H1 (cell line): ENCODE data around the gene FRRS1. TPM values are rescaled to one million over a fixed set of nuclear protein-coding genes. Genes with fewer than 3 reads are reported as not detected.

Source experiments
- CTCF ChIA-PET: fragments of 300-600 bp; sonication (Branson Sonifier 250); formaldehyde crosslinking; loops from one replicate; lab custom pipeline; 2021; ENCODE audit not compliant: partially characterized antibody; lab: Charles Lee
- POLR2A ChIA-PET: fragments of 300-600 bp; sonication (Branson Sonifier 250); formaldehyde crosslinking; loops from one replicate; lab custom pipeline; 2021; ENCODE audit warnings: inconsistent platforms; ENCODE audit not compliant: partially characterized antibody; lab: Charles Lee
- DNase-seq, 2 experiments: peaks; one replicate each; pipeline versions ENCODE4 v3.0.0 to v3.0.0-alpha.2; 2010 to 2022; ENCODE audit warnings: low spot score in 2 of 2, low read depth in 1 of 2, mixed read lengths in 1 of 2
- FAIRE-seq: peaks from 2 replicates; lab custom pipeline; 2011; peaks lifted over from hg19 to GRCh38; lab: Jason Lieb, UNC
- H2AFZ ChIP-seq: 2 replicates; pipeline ENCODE4 v1.8.1; 2012; ENCODE audit warnings: low read length, inconsistent platforms
- H2AK5ac ChIP-seq: 2 replicates; pipeline ENCODE4 v1.6.1; 2013; ENCODE audit warnings: low read depth, low read length
- H2BK120ac ChIP-seq: replicated peaks from 2 replicates; pipeline ENCODE3; 2013; ENCODE audit warnings: low read depth, low read length, inconsistent platforms
- H2BK12ac ChIP-seq: 2 replicates; pipeline ENCODE4 v1.6.1; 2013; ENCODE audit warnings: low read depth, low read length
- H2BK15ac ChIP-seq: 2 replicates; pipeline ENCODE4 v1.6.1; 2013; ENCODE audit warnings: low read length
- H2BK20ac ChIP-seq: 2 replicates; pipeline ENCODE4 v1.6.1; 2013; ENCODE audit warnings: low read length
- H2BK5ac ChIP-seq: 2 replicates; pipeline ENCODE4 v1.6.1; 2013; ENCODE audit warnings: low read depth, low read length
- H3K14ac ChIP-seq: 2 replicates; pipeline ENCODE4 v1.6.1; 2013; ENCODE audit warnings: inconsistent platforms; ENCODE audit not compliant: insufficient read length
- H3K18ac ChIP-seq: 2 replicates; pipeline ENCODE4 v1.6.1; 2013; ENCODE audit warnings: low read length; ENCODE audit errors: extremely low read depth
- H3K23ac ChIP-seq: 2 replicates; pipeline ENCODE4 v1.6.1; 2013; ENCODE audit warnings: inconsistent platforms; ENCODE audit not compliant: insufficient read length
- H3K23me2 ChIP-seq: 2 replicates; pipeline ENCODE4 v1.6.1; 2013; ENCODE audit warnings: low read depth, low read length
- H3K27ac ChIP-seq: 2 replicates; pipeline ENCODE4 v1.6.1; 2011; ENCODE audit warnings: low read depth, low read length, inconsistent platforms
- H3K27me3 ChIP-seq, 4 experiments: replicated peaks in 1 of 4; 1 replicate in 1 of 4; 2 replicates in 3 of 4; pipeline versions ENCODE4 v1.6.1 to v1.8.1; 2011 to 2013; ENCODE audit warnings: low read length in 3 of 4, mild to moderate bottlenecking in 3 of 4, inconsistent platforms in 2 of 4, mixed read lengths in 2 of 4, moderate library complexity in 1 of 4; ENCODE audit not compliant: control insufficient read depth in 3 of 4, insufficient read depth in 3 of 4; ENCODE audit errors: extremely low read depth in 1 of 4
- H3K36me3 ChIP-seq, 4 experiments: 2 replicates each; pipeline versions ENCODE4 v1.6.1 to v1.8.1; 2011 to 2013; ENCODE audit warnings: mild to moderate bottlenecking in 4 of 4, low read length in 3 of 4, moderate library complexity in 2 of 4, control low read depth in 1 of 4, inconsistent platforms in 1 of 4; ENCODE audit not compliant: insufficient read depth in 4 of 4, control insufficient read depth in 2 of 4
- H3K4ac ChIP-seq: replicated peaks from 2 replicates; pipeline ENCODE3; 2013; ENCODE audit warnings: low read length, low read depth, mixed read lengths, inconsistent platforms; ENCODE audit not compliant: insufficient read length
- H3K4me1 ChIP-seq, 4 experiments: replicated peaks in 1 of 4; 1 replicate in 1 of 4; 2 replicates in 3 of 4; pipeline versions ENCODE4 v1.6.1 to v1.8.1; 2011 to 2013; ENCODE audit warnings: low read length in 3 of 4, inconsistent platforms in 2 of 4, mixed read lengths in 1 of 4; ENCODE audit not compliant: insufficient read depth in 4 of 4, control insufficient read depth in 3 of 4
- H3K4me2 ChIP-seq, 2 experiments: 2 replicates each; pipeline versions ENCODE4 v1.6.1 to v1.8.1; 2011 to 2013; ENCODE audit warnings: low read depth in 2 of 2, low read length in 2 of 2, control low read depth in 1 of 2, inconsistent platforms in 1 of 2, mild to moderate bottlenecking in 1 of 2; ENCODE audit not compliant: insufficient read depth in 1 of 2
- H3K4me3 ChIP-seq, 4 experiments: fragments of 200-600, 300-600 bp in 1 of 4; sonication (generic), shearing (Covaris generic), sonication (Bioruptor Twin) in 1 of 4; 2 replicates each; pipeline versions ENCODE4 v1.5.1 to v1.8.1; 2011 to 2016; ENCODE audit warnings: low read length in 4 of 4, low read depth in 3 of 4, control low read depth in 2 of 4, inconsistent platforms in 2 of 4, mild to moderate bottlenecking in 2 of 4, mixed read lengths in 1 of 4, moderate library complexity in 1 of 4; ENCODE audit not compliant: insufficient read depth in 2 of 4; ENCODE audit errors: extremely low read depth in 1 of 4
- H3K56ac ChIP-seq: replicated peaks from 2 replicates; pipeline ENCODE3; 2013; ENCODE audit warnings: low read depth, mild to moderate bottlenecking, mixed read lengths, low read length, inconsistent platforms; ENCODE audit not compliant: insufficient read length
- H3K79me1 ChIP-seq: 2 replicates; pipeline ENCODE4 v1.6.1; 2013; ENCODE audit warnings: low read depth, low read length, control low read depth
- H3K79me2 ChIP-seq, 2 experiments: 2 replicates each; pipeline versions ENCODE4 v1.6.1 to v1.8.1; 2012 to 2013; ENCODE audit warnings: low read length in 2 of 2, mild to moderate bottlenecking in 2 of 2, inconsistent platforms in 1 of 2; ENCODE audit not compliant: insufficient read depth in 2 of 2, control insufficient read depth in 1 of 2
- H3K9ac ChIP-seq, 4 experiments: replicated peaks in 1 of 4; 1 replicate in 1 of 4; 2 replicates in 3 of 4; pipeline versions ENCODE4 v1.6.1 to v1.8.1; 2011 to 2013; ENCODE audit warnings: low read depth in 3 of 4, low read length in 3 of 4, control low read depth in 2 of 4, mild to moderate bottlenecking in 2 of 4, moderate library complexity in 2 of 4, inconsistent platforms in 1 of 4; ENCODE audit errors: extremely low read depth in 1 of 4
- H3K9me3 ChIP-seq, 2 experiments: 2 replicates each; pipeline versions ENCODE4 v1.6.1 to v1.8.1; 2012 to 2013; ENCODE audit warnings: mild to moderate bottlenecking in 2 of 2, moderate library complexity in 2 of 2, control low read depth in 1 of 2, inconsistent platforms in 1 of 2, low read depth in 1 of 2, low read length in 1 of 2, mixed read lengths in 1 of 2; ENCODE audit not compliant: insufficient read depth in 2 of 2
- H4K20me1 ChIP-seq, 2 experiments: replicated peaks in 1 of 2; 2 replicates each; pipeline versions ENCODE3 to v1.8.1; 2011 to 2013; ENCODE audit warnings: inconsistent platforms in 2 of 2, low read length in 2 of 2, mild to moderate bottlenecking in 1 of 2; ENCODE audit not compliant: insufficient read depth in 2 of 2, control insufficient read depth in 1 of 2
- H4K5ac ChIP-seq: 2 replicates; pipeline ENCODE4 v1.6.1; 2013; ENCODE audit warnings: low read length, low read depth, mixed read lengths, inconsistent platforms; ENCODE audit not compliant: insufficient read length
- H4K8ac ChIP-seq: 2 replicates; pipeline ENCODE4 v1.8.0; 2013; ENCODE audit warnings: mild to moderate bottlenecking, moderate library complexity, low read length, inconsistent platforms; ENCODE audit not compliant: insufficient read depth; ENCODE audit errors: extremely low read depth
- H4K91ac ChIP-seq: replicated peaks from 2 replicates; pipeline ENCODE3; 2013; ENCODE audit warnings: low read length, mixed read lengths, inconsistent platforms; ENCODE audit not compliant: insufficient read length
- ASH2L ChIP-seq: fragments of 200-600, 300-600 bp; sonication (generic); IDR thresholded peaks from one replicate; pipeline ENCODE4 v1.7.1; 2017; ENCODE audit warnings: low read length
- CEBPB ChIP-seq: IDR thresholded peaks from 2 replicates; pipeline ENCODE4 v1.6.1; 2012; ENCODE audit warnings: low read depth, low read length
- CHD2 ChIP-seq: IDR thresholded peaks from 2 replicates; pipeline ENCODE4 v1.6.1; 2012; ENCODE audit warnings: low read length, improper control_type of control experiment
- POLR2A ChIP-seq, 2 experiments: IDR thresholded peaks; 1 replicate in 1 of 2; 2 replicates in 1 of 2; pipeline ENCODE4 v1.6.1; 2011; ENCODE audit warnings: low read depth in 2 of 2, low read length in 2 of 2, mild to moderate bottlenecking in 2 of 2; ENCODE audit errors: control extremely low read depth in 1 of 2
- SIN3A ChIP-seq, 2 experiments: IDR thresholded peaks in 1 of 2; conservative IDR thresholded peaks in 1 of 2; 2 replicates each; pipeline ENCODE4 v1.6.1; 2011 to 2012; ENCODE audit warnings: low read length in 2 of 2, improper control_type of control experiment in 1 of 2, low read depth in 1 of 2, mild to moderate bottlenecking in 1 of 2
- SIX5 ChIP-seq: IDR thresholded peaks from 2 replicates; pipeline ENCODE4 v1.6.1; 2011; ENCODE audit warnings: mild to moderate bottlenecking, low read depth, low read length
- TAF1 ChIP-seq: IDR thresholded peaks from 2 replicates; pipeline ENCODE4 v1.6.1; 2011; ENCODE audit warnings: mild to moderate bottlenecking, low read depth, low read length
- WGBS, 2 experiments: shearing (Covaris generic) in 1 of 2; methylation state at CpG; one replicate each; pipeline versions ENCODE4 v1.1.6 to v1.1.7; 2013 to 2015; ENCODE audit warnings: low lambda C conversion rate in 2 of 2, mixed read lengths in 2 of 2, inconsistent platforms in 1 of 2, low coverage in 1 of 2, missing lambda C conversion rate in 1 of 2; ENCODE audit not compliant: insufficient replicate concordance in 2 of 2, insufficient coverage in 1 of 2, insufficient read length in 1 of 2; ENCODE audit errors: extremely low coverage in 1 of 2, missing lambda C conversion rate in 1 of 2; 5-methylcytosine and 5-hydroxymethylcytosine counted together
- long read RNA-seq, 2 experiments: library from RNA in 1 of 2; library from capped mRNA in 1 of 2; stranded (forward); transcript quantifications; one replicate each; pipeline ENCODE4 v2.0.0, GENCODE V29; 2021; ENCODE audit warnings: inconsistent platforms in 1 of 2
- polyA minus RNA-seq, 3 experiments: library from RNA; depleted of rRNA, polyadenylated mRNA; stranded (reverse); fragments of >200 nt; gene quantifications; 1 replicate in 2 of 3; 2 replicates in 1 of 3; pipeline ENCODE4 v1.2.3, GENCODE V29; 2011
- polyA plus RNA-seq, 7 experiments: library from polyadenylated mRNA; depleted of rRNA in 3 of 7; stranded (reverse) in 5 of 7; unstranded in 2 of 7; fragments of >200 nt in 5 of 7; fragments of 200-250 nt in 2 of 7; gene quantifications; 1 replicate in 5 of 7; 2 replicates in 1 of 7; 4 replicates in 1 of 7; pipeline versions ENCODE4 v1.2.1 to v1.2.3, GENCODE V29; 2011 to 2013; ENCODE audit warnings: missing spikeins in 2 of 7, mixed read lengths in 2 of 7
- total RNA-seq: library from RNA; stranded (reverse); fragmentation: NEBNext Ultra II Directional; extraction: Animal tissue kit (Norgen Biotek cat#: 25700); gene quantifications from 2 replicates; pipeline ENCODE4 v1.2.1, GENCODE V29; 2021

Gene FRRS1
- total RNA-seq (5.6 and 6.5 TPM in 2 replicates), polyA plus RNA-seq (2011; rRNA removed) (3.5 and 13.7 TPM in 2 replicates), polyA minus RNA-seq (2011; rRNA and poly(A)+ RNA removed) (15.1 and 20.5 TPM in 2 replicates)
- polyA plus RNA-seq (2011; cell fraction: cytosol; rRNA removed): 2.3 TPM
- 2.1 TPM for polyA plus RNA-seq (2011; cell fraction: nucleus; rRNA removed)
- 3.0 to 4.0 TPM (median 3.2 TPM) in 4 replicates for polyA plus RNA-seq (2012, experiment 1 of 2)
- 0.41 TPM for polyA plus RNA-seq (2012, experiment 2 of 2)
- 7.4 TPM for polyA plus RNA-seq (2013, experiment 1 of 2)
- 7.4 TPM for polyA plus RNA-seq (2013, experiment 2 of 2)
- 5.6 TPM for polyA minus RNA-seq (2011; cell fraction: cytosol; rRNA and poly(A)+ RNA removed)
- 8.7 TPM for polyA minus RNA-seq (2011; cell fraction: nucleus; rRNA and poly(A)+ RNA removed)
- long read RNA-seq, experiment 1: 0 reads
- long read RNA-seq, experiment 2: 0 reads

GRCh38 chr1:99766378-99766800 is at the start of gene FRRS1:
TSS of gene FRRS1 (minus strand) at chr1:99766635. CDS start at chr1:99748768, 17,867 bp downstream.
- H2AK5ac ChIP-seq: no peak within 1 kb of the TSS
- H3K56ac ChIP-seq: no peak within 1 kb of the TSS
- H2BK12ac ChIP-seq: no peak within 1 kb of the TSS
- no peak within 1 kb of the TSS for H4K8ac ChIP-seq
- no peak within 1 kb of the TSS for H2BK15ac ChIP-seq
- H2BK120ac ChIP-seq: no peak within 1 kb of the TSS
- no peak within 1 kb of the TSS for H3K18ac ChIP-seq
- 8% methylated on average over 10 of the region's 10 CpGs; no CpG with 5 or more reads in 1 of the 2 experiments for WGBS, 2 experiments
- TF ChIP-seq ASH2L (peak; percentile 35), TAF1 (peak; percentile 52; the same call in 1 of the 2 replicates), SIX5 (peak; percentile 15; the same call in 1 of the 2 replicates), CEBPB (no peak), SIN3A (conservative IDR thresholded peaks at IDR 0.05 in 1 of 2, IDR thresholded peaks at IDR 0.05 in 1 of 2; ENCODE audit: low read depth in 1 of 2, low read length in 2 of 2) (peak in 1 of 2 experiments; percentile 67; a peak in 1 of 4 replicates), POLR2A (IDR thresholded peaks at IDR 0.05; ENCODE audit: control extremely low read depth in 1 of 2, low read depth in 2 of 2, low read length in 2 of 2) (peak in 1 of 2 experiments; percentile 21; a peak in 1 of 3 replicates), CHD2 (no peak)
- TF ChIP-seq, all 59 proteins: peak for 5
- Histone ChIP-seq H3K27ac (no peak within 1 kb of the TSS), H3K4me3 (peak within 1 kb of the TSS; percentile 42 to 71 (median 62)), H3K9me3 (no peaks in the 10 kb centered on the region), H3K23me2 (peaks cover 2% of the 10 kb centered on the region; the same call in 1 of the 2 replicates), H3K23ac (no peak within 1 kb of the TSS), H3K14ac (no peak within 1 kb of the TSS), H4K5ac (peak within 1 kb of the TSS; percentile 89), H4K20me1 (no peaks in the 10 kb centered on the region), H3K4me2 (peak within 1 kb of the TSS; percentile 68 to 74), H3K36me3 (no peaks in the 10 kb centered on the region), H2BK5ac (no peak within 1 kb of the TSS), H4K91ac (no peak within 1 kb of the TSS), H3K79me2 (no peaks in the 10 kb centered on the region), H3K9ac (peak within 1 kb of the TSS in 3 of 4 experiments; percentile 22 to 40 (median 35); a peak in 4 of 7 replicates), H3K4ac (no peak within 1 kb of the TSS), H2AFZ (peak within 1 kb of the TSS; percentile 95), H3K27me3 (no peaks in the 10 kb centered on the region), H3K79me1 (no peaks in the 10 kb centered on the region), H3K4me1 (peaks cover 0 to 3% (median 2%) of the 10 kb centered on the region in 4 experiments; a peak in 2 of 7 replicates), H2BK20ac (no peak within 1 kb of the TSS)
- FAIRE-seq: peak; percentile 82
- CTCF ChIA-PET: interaction anchor here (0.6 to 1.6 kb wide), 7 partner anchors 9 to 693 kb away, joined by 3 to 5 read pairs (median 4); no protein-coding TSS in a partner anchor
- POLR2A ChIA-PET: no interaction called here
- DNase-seq: peak in 1 of 2 experiments; percentile 29
